Ovary (tissue), 9 donors: Measurements from ENCODE around the gene CALR. TPM values are rescaled to one million over a fixed set of nuclear protein-coding genes. Genes with fewer than 3 reads are reported as not detected.

ENCODE experiments used
- DNase-seq, 5 donors: peaks; one replicate each; pipeline ENCODE4 v3.0.0-alpha.2; 2019 to 2020
- H3K27ac ChIP-seq, 2 donors: fragments of 200-600 bp; one replicate each; pipeline versions ENCODE4 v1.5.1 to v1.8.0; 2019 to 2022
- H3K27me3 ChIP-seq: fragments of 200-600 bp; one replicate; pipeline ENCODE4 v1.8.0; 2022
- H3K36me3 ChIP-seq: fragments of 200-600 bp; sonication (generic); one replicate; pipeline ENCODE4 v1.5.1; 2019
- H3K4me1 ChIP-seq: one replicate; pipeline ENCODE4 v1.8.1; 2013; ENCODE audit warnings: mild to moderate bottlenecking, moderate library complexity; ENCODE audit not compliant: insufficient read depth
- H3K4me3 ChIP-seq: fragments of 200-600 bp; sonication (generic); one replicate; pipeline ENCODE4 v1.5.1; 2017
- H3K9me3 ChIP-seq, 2 donors: fragments of 200-600 bp in 1 of 2; sonication (generic) in 1 of 2; one replicate each; pipeline versions ENCODE4 v1.5.1 to v1.8.1; 2013 to 2019; ENCODE audit warnings: mild to moderate bottlenecking in 1 of 2, moderate library complexity in 1 of 2
- CTCF ChIP-seq, 3 donors: fragments of 450-650 bp in 2 of 3; fragments of 200-600 bp in 1 of 3; IDR thresholded peaks; one replicate each; pipeline versions ENCODE4 v1.5.1 to v1.8.0; 2016 to 2022; ENCODE audit warnings: antibody characterized with exemption in 3 of 3, mild to moderate bottlenecking in 1 of 3
- EP300 ChIP-seq: sonication (generic); formaldehyde crosslinking; IDR thresholded peaks from one replicate; pipeline ENCODE4 v1.6.1; 2017; ENCODE audit warnings: antibody characterized with exemption
- POLR2A ChIP-seq: fragments of 450-650 bp; IDR thresholded peaks from one replicate; pipeline ENCODE4 v1.6.1; 2017; ENCODE audit warnings: antibody characterized with exemption, mild to moderate bottlenecking, moderate library complexity
- WGBS, 3 donors: extraction: QIAGEN DNeasy Blood & Tissue Kit in 1 of 3; methylation state at CpG; one replicate each; pipeline versions ENCODE4 v1.1.5 to v1.1.7; 2013 to 2017; 5-methylcytosine and 5-hydroxymethylcytosine counted together
- intact Hi-C, 4 donors: fragments of 100-400 bp; cut with DNase I; formaldehyde crosslinking; loops; one replicate each; pipeline versions ENCODE4 v1.11.0 to v1.15.1; 2022 to 2023
- polyA plus RNA-seq, 2 donors: library from polyadenylated mRNA; stranded (reverse); fragments of 200-250 nt in 1 of 2; fragments of 350-450 nt in 1 of 2; fragmentation: Illumina TruSeq in 1 of 2; extraction: RNeasy Lipid Tissue Mini Kit (QIAGEN cat#74804) in 1 of 2; gene quantifications; one replicate each; pipeline ENCODE4 v1.2.3, GENCODE V29; 2013 to 2014
- total RNA-seq, 7 donors: library from RNA; depleted of rRNA in 2 of 7; stranded (reverse); fragments of >200 nt in 2 of 7; fragmentation: NEBNext Ultra II Directional in 3 of 7; extraction: Animal tissue kit (Norgen Biotek cat#: 25700) in 3 of 7; gene quantifications; one replicate each; pipeline versions ENCODE4 v1.1.0 to v1.2.4, GENCODE V29; 2016 to 2023
- donor health status: DM: no; HTN: no; CAD: no; lungs with moderate emphysema.
- donor health status: DM: no; HTN: no; CAD: no.
- donor health status: Bipolar disorder and iron deficiency.
- donor health status: DM: yes; HTN: yes; CAD: no.
- donor health status: DM: no; HTN: no; CAD: no.
- donor health status: DM: yes; HTN: yes; CAD: no.

Gene CALR
- total and polyA plus RNA-seq, 9 donors: 211 to 1,094 (median 450) TPM

GRCh38 chr19:12984143-12984627 lies 45.8 kb downstream of the CALR start:
- H3K9me3 ChIP-seq: no peaks in the 10 kb centered on the region
- H3K27ac ChIP-seq: no peak overlapping the region
- TF ChIP-seq CTCF (IDR thresholded peaks at IDR 0.05): no peak
- TF ChIP-seq POLR2A: no peak
- TF ChIP-seq EP300: no peak
- H3K36me3 ChIP-seq: no peaks in the 10 kb centered on the region
- H3K27me3 ChIP-seq: no peaks in the 10 kb centered on the region
- H3K4me3 ChIP-seq: no peak overlapping the region
- intact Hi-C loops: loop anchor here in 3 of 4 donors (2.0 to 5.0 kb wide), 4 partner anchors 78 to 111 kb away; no protein-coding TSS in a partner anchor
- DNase-seq: no peak
- peaks cover 1% of the 10 kb centered on the region for H3K4me1 ChIP-seq
- WGBS, 3 donors: 80 to 84% (median 81%) methylated on average over 3 of the region's 3 CpGs

- Histone ChIP-seq H3K9me3 (no peaks in the 10 kb centered on the region), H3K27me3 (no peaks in the 10 kb centered on the region), H3K4me1 (peaks cover 1% of the 10 kb centered on the region), H3K4me3 (no peak overlapping the region), H3K27ac (no peak overlapping the region), H3K36me3 (no peaks in the 10 kb centered on the region)
- WGBS, 3 donors: 45 to 60% (median 50%) methylated on average over 10 of the region's 10 CpGs
- DNase-seq: no peak
- no peak for TF ChIP-seq EP300
- TF ChIP-seq POLR2A: no peak
- no peak for TF ChIP-seq CTCF (IDR thresholded peaks at IDR 0.05)
- intact Hi-C loops: loop anchor here (2.0 to 5.0 kb wide), 4 partner anchors 78 to 110 kb away; no protein-coding TSS in a partner anchor
Measured at GRCh38 chr19:12984683-12985048, 46.3 kb downstream of the CALR start.

DNA sequence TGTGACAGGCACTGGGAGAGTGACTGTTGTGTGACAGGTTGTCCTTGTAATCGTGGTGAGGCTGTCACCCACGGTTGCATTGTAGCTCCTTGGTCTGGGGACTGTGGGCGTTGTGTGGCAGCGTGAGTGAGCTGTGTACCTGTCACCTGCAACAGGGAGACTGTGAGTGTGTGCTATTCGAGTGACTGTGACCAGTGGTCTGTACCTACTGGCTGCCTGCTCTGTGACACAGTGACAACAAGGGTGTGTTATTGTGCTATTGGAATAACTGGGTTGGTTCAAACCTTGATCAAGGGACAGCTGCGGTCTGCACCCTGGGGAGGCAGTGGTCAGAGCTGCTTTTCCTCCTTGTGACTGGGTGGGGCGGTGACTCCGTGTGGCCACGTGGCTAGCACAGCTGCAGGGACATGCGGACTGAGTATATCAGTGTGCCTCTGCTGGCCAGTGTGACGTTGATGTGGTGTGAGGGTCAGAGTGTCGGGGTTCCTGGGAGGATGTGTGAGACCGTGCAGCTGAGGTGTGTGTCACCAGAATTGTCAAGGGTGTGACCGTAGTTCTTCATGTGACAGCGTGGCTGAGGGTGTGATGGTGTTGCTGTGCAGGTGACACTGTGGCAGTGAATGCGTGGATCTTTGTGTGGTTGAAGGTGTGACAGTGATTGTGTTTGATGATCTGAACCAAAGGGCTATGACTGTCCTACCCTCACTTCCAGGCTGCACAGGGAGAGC lies 46.8 kb downstream of the CALR start:
- H3K4me1 ChIP-seq: peaks cover 1% of the 10 kb centered on the region
- no peaks in the 10 kb centered on the region for H3K36me3 ChIP-seq
- DNase-seq: no peak
- no peaks in the 10 kb centered on the region for H3K9me3 ChIP-seq
- 79 to 81% (median 80%) methylated on average over 16 of the region's 16 CpGs for WGBS, 3 donors
- H3K27me3 ChIP-seq: no peaks in the 10 kb centered on the region
- no peak overlapping the region for H3K27ac ChIP-seq
- no peak for TF ChIP-seq CTCF (IDR thresholded peaks at IDR 0.05)
- TF ChIP-seq POLR2A: no peak
- TF ChIP-seq EP300: no peak
- no peak overlapping the region for H3K4me3 ChIP-seq
- intact Hi-C loops: loop anchor here (2.0 to 5.0 kb wide), 4 partner anchors 77 to 110 kb away; no protein-coding TSS in a partner anchor

DNA sequence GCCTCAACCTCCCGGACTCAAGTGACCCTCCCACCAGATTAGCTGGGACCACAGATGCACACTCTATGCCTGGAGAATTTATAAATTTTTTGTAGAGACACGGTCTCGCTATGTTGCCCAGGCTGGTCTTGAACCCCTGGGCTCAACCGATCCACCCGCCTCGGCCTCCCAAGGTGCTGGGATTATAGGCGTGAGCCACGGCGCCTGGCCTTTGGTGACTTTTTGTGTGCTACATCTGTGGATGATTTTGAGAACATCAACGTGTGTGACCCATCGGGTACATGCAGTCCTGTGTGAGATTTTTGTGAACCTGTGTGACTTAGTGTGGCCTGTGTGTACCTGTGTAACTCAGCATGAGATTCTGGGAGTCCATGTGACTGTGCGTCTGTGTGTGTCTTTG lies 48.3 kb downstream of the CALR start:
- no peak for DNase-seq
- intact Hi-C loops: loop anchor here in 2 of 4 donors (5.0 kb wide), 1 partner anchor 76 kb away; no protein-coding TSS in a partner anchor
- Histone ChIP-seq H3K27ac (no peak overlapping the region), H3K4me1 (peaks cover 1% of the 10 kb centered on the region), H3K4me3 (no peak overlapping the region), H3K9me3 (no peaks in the 10 kb centered on the region), H3K36me3 (no peaks in the 10 kb centered on the region), H3K27me3 (no peaks in the 10 kb centered on the region)
- 89 to 95% (median 90%) methylated on average over 12 of the region's 12 CpGs for WGBS, 3 donors
- TF ChIP-seq CTCF (IDR thresholded peaks at IDR 0.05) (no peak), EP300 (no peak), POLR2A (no peak)
